HFFc6 (cell line): ENCODE results near the gene FXN. TPM values are rescaled to one million over a fixed set of nuclear protein-coding genes. Genes with fewer than 3 reads are reported as not detected.

ENCODE experiments used
- DNase-seq: peaks from one replicate; pipeline ENCODE4 v3.0.0-alpha.2; 2018
- H3K27ac Mint-ChIP-seq: 2 replicates; pipeline ENCODE4 v1.8.0; 2020; ENCODE audit warnings: mild to moderate bottlenecking, mixed read lengths
- H3K27me3 Mint-ChIP-seq: 2 replicates; pipeline ENCODE4 v1.8.0; 2021; ENCODE audit warnings: mild to moderate bottlenecking, moderate library complexity, mixed read lengths; ENCODE audit not compliant: insufficient read depth
- H3K36me3 Mint-ChIP-seq: 2 replicates; pipeline ENCODE4 v1.8.0; 2021; ENCODE audit warnings: low read depth, mixed read lengths
- H3K4me1 Mint-ChIP-seq: 2 replicates; pipeline ENCODE4 v1.8.0; 2020; ENCODE audit warnings: low read depth, mixed read lengths
- H3K4me3 Mint-ChIP-seq: 2 replicates; pipeline ENCODE4 v1.8.0; 2020; ENCODE audit warnings: mild to moderate bottlenecking, moderate library complexity, mixed read lengths
- H3K9me3 Mint-ChIP-seq: 2 replicates; pipeline ENCODE4 v1.8.0; 2020; ENCODE audit warnings: mild to moderate bottlenecking, mixed read lengths
- total RNA-seq, 6 experiments: library from RNA; stranded (reverse); fragmentation: NEBNext Ultra II Directional; extraction: Animal tissue kit (Norgen Biotek cat#: 25700); gene quantifications; 2 replicates in 1 of 6; 3 replicates in 5 of 6; pipeline ENCODE4 v1.2.3, GENCODE V29; 2021
- TF ChIP-seq, protein P1 (sequence below): fragments of 200-600 bp; sonication (generic); IDR thresholded peaks from 2 replicates; pipeline ENCODE4 v1.5.0; 2021; ENCODE audit warnings: antibody characterized with exemption, mild to moderate bottlenecking

Gene FXN
- total RNA-seq, 6 experiments from 2014 or later: 17.3 to 22.3 (median 18.5) TPM

DNA sequence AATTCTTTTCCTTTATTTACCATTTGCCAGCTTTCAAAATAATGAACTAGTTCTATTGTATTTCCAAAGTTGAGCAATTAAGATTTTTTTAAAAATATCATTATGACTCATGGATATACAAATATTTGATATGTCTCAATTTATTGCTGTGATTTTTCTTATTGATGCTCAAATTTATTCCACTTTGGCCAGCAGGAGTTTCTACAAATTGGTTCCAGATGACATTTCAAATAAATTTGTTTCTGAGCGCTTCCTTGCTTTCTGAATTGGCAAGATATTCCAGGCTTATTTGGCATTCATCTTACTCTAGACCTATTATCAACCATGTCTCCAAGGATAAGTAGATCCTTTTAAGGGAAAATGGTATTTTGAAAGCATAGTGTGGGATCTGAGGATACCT is 80.1 kb downstream of the FXN start:
- no peaks in the 10 kb centered on the region for H3K9me3 Mint-ChIP-seq
- peaks cover 3% of the 10 kb centered on the region for H3K27me3 Mint-ChIP-seq
- H3K27ac Mint-ChIP-seq: no peak overlapping the region
- H3K4me3 Mint-ChIP-seq: no peak overlapping the region
- no peak for DNase-seq
- H3K36me3 Mint-ChIP-seq: no peaks in the 10 kb centered on the region
- H3K4me1 Mint-ChIP-seq: peaks cover 7% of the 10 kb centered on the region
- TF ChIP-seq, protein P1, sequence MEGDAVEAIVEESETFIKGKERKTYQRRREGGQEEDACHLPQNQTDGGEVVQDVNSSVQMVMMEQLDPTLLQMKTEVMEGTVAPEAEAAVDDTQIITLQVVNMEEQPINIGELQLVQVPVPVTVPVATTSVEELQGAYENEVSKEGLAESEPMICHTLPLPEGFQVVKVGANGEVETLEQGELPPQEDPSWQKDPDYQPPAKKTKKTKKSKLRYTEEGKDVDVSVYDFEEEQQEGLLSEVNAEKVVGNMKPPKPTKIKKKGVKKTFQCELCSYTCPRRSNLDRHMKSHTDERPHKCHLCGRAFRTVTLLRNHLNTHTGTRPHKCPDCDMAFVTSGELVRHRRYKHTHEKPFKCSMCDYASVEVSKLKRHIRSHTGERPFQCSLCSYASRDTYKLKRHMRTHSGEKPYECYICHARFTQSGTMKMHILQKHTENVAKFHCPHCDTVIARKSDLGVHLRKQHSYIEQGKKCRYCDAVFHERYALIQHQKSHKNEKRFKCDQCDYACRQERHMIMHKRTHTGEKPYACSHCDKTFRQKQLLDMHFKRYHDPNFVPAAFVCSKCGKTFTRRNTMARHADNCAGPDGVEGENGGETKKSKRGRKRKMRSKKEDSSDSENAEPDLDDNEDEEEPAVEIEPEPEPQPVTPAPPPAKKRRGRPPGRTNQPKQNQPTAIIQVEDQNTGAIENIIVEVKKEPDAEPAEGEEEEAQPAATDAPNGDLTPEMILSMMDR: peak; percentile 15; the same call in 1 of the 2 replicates

DNA sequence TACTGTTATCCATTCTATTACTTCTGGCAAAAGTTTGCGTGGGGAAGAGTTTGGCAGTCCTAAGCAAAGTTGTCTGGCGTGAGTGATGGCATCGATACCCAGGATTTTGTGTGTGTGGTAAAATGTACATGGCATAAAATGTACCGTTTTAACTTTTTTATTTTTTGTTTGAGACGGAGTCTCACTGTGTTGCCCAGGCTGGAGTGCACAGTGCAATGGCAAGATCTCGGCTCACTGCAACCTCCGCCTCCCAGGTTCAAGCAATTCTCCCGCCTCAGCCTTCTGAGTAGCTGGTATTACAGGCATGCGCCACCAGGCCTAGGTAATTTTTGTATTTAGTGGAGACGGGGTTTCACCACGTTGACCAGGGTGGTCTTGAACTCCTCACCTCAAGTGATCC is 83.1 kb downstream of the FXN start:
- peaks cover 16% of the 10 kb centered on the region for H3K4me1 Mint-ChIP-seq
- no peak overlapping the region for H3K4me3 Mint-ChIP-seq
- H3K36me3 Mint-ChIP-seq: no peaks in the 10 kb centered on the region
- H3K27me3 Mint-ChIP-seq: peaks cover 3% of the 10 kb centered on the region
- no peak for DNase-seq
- no peaks in the 10 kb centered on the region for H3K9me3 Mint-ChIP-seq
- H3K27ac Mint-ChIP-seq: no peak overlapping the region
- TF ChIP-seq, protein P1: no peak

DNA sequence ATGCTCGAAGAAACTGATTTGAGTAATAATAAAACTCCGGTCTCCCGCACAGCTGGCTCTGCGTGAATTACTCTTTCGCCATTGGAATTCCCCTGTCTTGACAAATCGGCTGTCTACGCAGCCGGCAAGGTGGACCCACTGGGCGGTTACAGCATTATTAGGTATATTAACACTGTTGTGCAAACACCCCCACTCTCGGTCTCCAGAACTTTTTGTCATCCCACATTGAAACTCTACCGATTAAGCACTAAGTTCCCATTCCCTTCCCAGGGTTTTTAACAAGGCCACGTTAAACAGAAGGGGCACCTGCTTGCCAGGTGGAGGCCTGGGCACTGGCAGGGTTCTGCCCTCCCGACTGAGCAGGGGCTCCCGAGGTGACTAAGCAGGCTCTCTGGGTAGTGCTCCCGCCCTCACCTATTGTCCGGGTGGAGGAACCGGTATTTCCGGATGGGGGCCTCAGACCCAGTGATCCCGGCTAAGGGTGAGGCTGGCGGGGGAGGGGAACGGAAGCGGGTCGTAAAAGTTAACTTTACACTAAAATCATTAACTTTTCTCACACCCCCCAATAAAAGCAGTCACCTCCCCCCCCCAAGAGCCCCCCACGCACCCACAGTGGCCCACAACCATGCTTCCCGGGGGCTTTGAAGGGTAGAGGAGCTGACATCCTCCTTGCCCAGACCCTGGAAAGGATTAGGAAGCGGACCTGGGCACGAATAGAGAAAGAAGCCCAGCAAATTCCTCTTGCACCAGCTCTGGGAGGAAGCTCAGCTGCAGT is 85.0 kb downstream of the FXN start:
- H3K4me3 Mint-ChIP-seq: peak overlapping the region; percentile 71
- DNase-seq: no peak
- H3K27me3 Mint-ChIP-seq: peaks cover 3% of the 10 kb centered on the region
- H3K36me3 Mint-ChIP-seq: no peaks in the 10 kb centered on the region
- no peaks in the 10 kb centered on the region for H3K9me3 Mint-ChIP-seq
- TF ChIP-seq, protein P1: no peak
- H3K27ac Mint-ChIP-seq: no peak overlapping the region
- H3K4me1 Mint-ChIP-seq: peaks cover 14% of the 10 kb centered on the region

DNA sequence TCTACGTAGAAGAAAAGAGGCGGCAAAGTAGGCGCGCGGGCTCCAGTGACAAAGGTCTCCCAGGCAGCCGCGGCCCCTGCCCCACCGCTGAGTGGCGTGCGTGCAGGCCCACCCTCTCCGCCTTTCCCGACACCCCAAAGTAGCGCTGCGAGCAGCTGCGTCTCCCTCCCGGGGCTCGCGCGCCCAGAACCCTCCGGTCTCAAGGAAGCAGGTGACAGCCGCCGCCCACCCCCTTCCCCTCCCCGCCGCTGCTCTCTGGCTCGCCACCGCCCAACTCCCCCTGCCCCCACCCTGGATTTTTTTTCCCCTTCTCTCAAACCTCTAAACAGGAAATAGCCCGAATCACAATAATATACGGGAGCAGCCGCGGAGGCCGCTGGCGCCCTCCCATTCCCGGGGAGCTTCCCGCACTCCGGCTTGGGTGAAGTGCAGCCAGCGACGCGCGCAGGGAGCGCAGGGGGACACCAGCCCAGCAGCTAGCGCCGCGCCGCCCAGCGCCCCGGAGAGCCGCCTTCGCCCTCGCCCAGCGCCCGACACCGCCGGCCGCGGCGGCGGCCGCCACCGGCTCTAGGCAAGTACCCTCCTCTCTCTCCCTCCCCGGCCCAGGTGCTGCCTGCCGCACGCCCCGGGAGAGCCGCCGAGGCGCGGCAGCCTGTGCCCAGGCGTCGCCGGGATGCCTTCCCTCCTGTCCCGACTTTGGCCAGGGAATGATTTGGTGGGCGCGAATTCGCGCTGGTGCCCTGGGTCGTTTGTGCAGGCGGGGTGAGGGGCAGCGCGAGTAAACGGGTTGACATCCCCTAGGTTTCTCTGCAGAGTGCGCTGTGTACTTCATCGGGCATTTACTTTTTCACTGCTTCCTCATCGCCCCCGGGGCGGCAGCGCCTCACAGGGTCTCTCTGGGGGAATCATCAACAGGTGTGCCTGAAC is 85.9 kb downstream of the FXN start:
- Mint-ChIP-seq H3K27ac (peak overlapping the region; percentile 76; the same call in 1 of the 2 replicates), H3K36me3 (no peaks in the 10 kb centered on the region)
- no peak for DNase-seq

DNA sequence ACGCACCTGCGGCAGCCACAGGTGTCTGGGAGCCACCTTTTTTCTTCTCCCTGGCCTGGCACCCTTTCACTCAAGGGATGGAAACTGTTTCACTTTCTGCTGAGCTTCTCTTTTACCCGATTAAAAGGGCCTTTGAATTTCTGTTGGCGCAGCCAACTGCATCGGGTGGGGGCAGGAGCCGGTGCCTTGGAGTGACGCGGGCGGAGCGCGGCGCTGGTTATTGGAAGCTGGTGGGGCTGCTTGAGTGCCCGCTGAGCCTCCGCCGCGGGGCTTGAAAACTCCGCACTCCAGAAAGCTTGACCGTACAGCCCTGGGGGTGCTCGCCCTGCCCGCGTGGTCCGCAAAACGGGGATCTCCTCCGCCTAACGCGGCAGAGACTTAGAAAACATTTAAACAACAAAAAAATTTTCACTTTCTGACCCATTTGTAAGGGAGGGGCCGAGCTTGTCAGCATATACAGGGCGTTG is 86.6 kb downstream of the FXN start:
- H3K4me3 Mint-ChIP-seq: peak overlapping the region; percentile 95
- DNase-seq: peak; percentile 52

More for the DNA sequence above, 85.9 kb downstream of the FXN start:
- Mint-ChIP-seq H3K27me3 (peaks cover 3% of the 10 kb centered on the region), H3K4me3 (peak overlapping the region; percentile 95), H3K4me1 (peaks cover 9% of the 10 kb centered on the region), H3K9me3 (no peaks in the 10 kb centered on the region)
- TF ChIP-seq, protein P1: 0 out of 2 replicates have a peak, but pooled peaks have one; percentile 22

More for the DNA sequence above, 86.6 kb downstream of the FXN start:
- Mint-ChIP-seq H3K36me3 (no peaks in the 10 kb centered on the region), H3K4me1 (peaks cover 9% of the 10 kb centered on the region), H3K9me3 (no peaks in the 10 kb centered on the region), H3K27ac (peak overlapping the region; percentile 76), H3K27me3 (peaks cover under 1% of the 10 kb centered on the region)
- TF ChIP-seq, protein P1: 0 out of 2 replicates have a peak, but pooled peaks have one; percentile 4
